HL-60 (cell line): ENCODE measurements around the gene TANGO6.

Source experiments
- REST ChIP-seq: IDR thresholded peaks from 2 replicates; pipeline ENCODE4 v1.6.1; 2012; ENCODE audit warnings: low read depth; ENCODE audit not compliant: insufficient replicate concordance
- TF ChIP-seq, protein P1 (sequence below): IDR thresholded peaks from one replicate; pipeline ENCODE4 v1.5.1; 2011; ENCODE audit warnings: low read length, control low read depth, inconsistent platforms; ENCODE audit not compliant: insufficient read depth

DNA sequence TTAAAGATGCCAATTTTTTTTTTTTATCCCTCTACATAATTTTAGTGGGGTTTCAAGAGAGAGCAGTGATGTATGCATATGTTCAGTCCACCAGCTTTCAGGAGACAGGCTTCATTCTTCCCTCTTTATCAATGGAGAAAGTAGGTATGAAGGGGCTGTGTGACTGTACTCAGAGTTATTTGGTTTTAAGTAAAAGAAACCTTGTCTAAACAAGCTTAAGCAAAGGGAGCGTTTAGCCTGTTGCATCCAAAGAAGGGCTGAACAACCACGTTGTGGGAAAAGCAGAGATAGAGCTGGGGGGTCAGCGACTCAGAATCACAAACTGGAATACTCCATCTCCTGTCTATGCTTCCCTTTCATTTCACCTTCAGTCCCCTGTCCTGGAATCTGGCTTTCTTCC, 211.7 kb downstream of the TANGO6 start:
- TF ChIP-seq, protein P1, sequence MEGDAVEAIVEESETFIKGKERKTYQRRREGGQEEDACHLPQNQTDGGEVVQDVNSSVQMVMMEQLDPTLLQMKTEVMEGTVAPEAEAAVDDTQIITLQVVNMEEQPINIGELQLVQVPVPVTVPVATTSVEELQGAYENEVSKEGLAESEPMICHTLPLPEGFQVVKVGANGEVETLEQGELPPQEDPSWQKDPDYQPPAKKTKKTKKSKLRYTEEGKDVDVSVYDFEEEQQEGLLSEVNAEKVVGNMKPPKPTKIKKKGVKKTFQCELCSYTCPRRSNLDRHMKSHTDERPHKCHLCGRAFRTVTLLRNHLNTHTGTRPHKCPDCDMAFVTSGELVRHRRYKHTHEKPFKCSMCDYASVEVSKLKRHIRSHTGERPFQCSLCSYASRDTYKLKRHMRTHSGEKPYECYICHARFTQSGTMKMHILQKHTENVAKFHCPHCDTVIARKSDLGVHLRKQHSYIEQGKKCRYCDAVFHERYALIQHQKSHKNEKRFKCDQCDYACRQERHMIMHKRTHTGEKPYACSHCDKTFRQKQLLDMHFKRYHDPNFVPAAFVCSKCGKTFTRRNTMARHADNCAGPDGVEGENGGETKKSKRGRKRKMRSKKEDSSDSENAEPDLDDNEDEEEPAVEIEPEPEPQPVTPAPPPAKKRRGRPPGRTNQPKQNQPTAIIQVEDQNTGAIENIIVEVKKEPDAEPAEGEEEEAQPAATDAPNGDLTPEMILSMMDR: no peak
- TF ChIP-seq REST: no peak
